SK-N-SH (cell line): ENCODE data around the gene CAMK4. TPM values are rescaled to one million over a fixed set of nuclear protein-coding genes. Genes with fewer than 3 reads are reported as not detected.

Source experiments
- ELF1 ChIP-seq: IDR thresholded peaks from 2 replicates; pipeline ENCODE4 v1.4.0; 2012
- EZH2phosphoT487 ChIP-seq: fragments of 200-600 bp; sonication (generic); IDR thresholded peaks from 2 replicates; pipeline ENCODE4 v1.6.1; 2017; ENCODE audit warnings: low read depth, mixed run types, mild to moderate bottlenecking, antibody characterized with exemption, moderate library complexity, borderline replicate concordance
- FOXM1 ChIP-seq: IDR thresholded peaks from 2 replicates; pipeline ENCODE4 v1.4.0; 2012; ENCODE audit warnings: low read depth, mild to moderate bottlenecking
- GABPA ChIP-seq: IDR thresholded peaks from 2 replicates; pipeline ENCODE4 v1.4.0; 2012; ENCODE audit warnings: low read depth, mild to moderate bottlenecking
- GATA2 ChIP-seq: sonication (generic); formaldehyde crosslinking; IDR thresholded peaks from 2 replicates; pipeline ENCODE4 v1.5.0; 2020; ENCODE audit warnings: mild to moderate bottlenecking, missing genetic modification reagents
- IRF3 ChIP-seq: fragments of 150-350 bp; IDR thresholded peaks from 2 replicates; pipeline ENCODE4 v1.6.1; 2016; ENCODE audit warnings: mild to moderate bottlenecking, low read depth, low read length
- JUND ChIP-seq: IDR thresholded peaks from 2 replicates; pipeline ENCODE4 v1.4.0; 2012
- MAX ChIP-seq: IDR thresholded peaks from 2 replicates; pipeline ENCODE4 v1.4.0; 2012; ENCODE audit warnings: low read depth
- MEF2A ChIP-seq: IDR thresholded peaks from 2 replicates; pipeline ENCODE4 v1.4.0; 2012; ENCODE audit warnings: low read depth, borderline replicate concordance
- PBX3 ChIP-seq: IDR thresholded peaks from 2 replicates; pipeline ENCODE4; 2012
- POLR2AphosphoS5 ChIP-seq: IDR thresholded peaks from 2 replicates; pipeline ENCODE4 v1.6.1; 2012; ENCODE audit warnings: low read depth, low read length
- RAD21 ChIP-seq: IDR thresholded peaks from 2 replicates; pipeline ENCODE4 v1.6.1; 2012; ENCODE audit warnings: mild to moderate bottlenecking, low read length
- RCOR1 ChIP-seq: fragments of 150-350 bp; IDR thresholded peaks from 2 replicates; pipeline ENCODE4 v1.6.1; 2017; ENCODE audit warnings: antibody characterized with exemption, low read length
- REST ChIP-seq: IDR thresholded peaks from 2 replicates; pipeline ENCODE4 v1.6.1; 2012; ENCODE audit warnings: mild to moderate bottlenecking, low read depth, low read length, moderate library complexity
- RFX5 ChIP-seq: IDR thresholded peaks from 2 replicates; pipeline ENCODE4 v1.6.1; 2012; ENCODE audit warnings: mild to moderate bottlenecking, improper control_type of control experiment, low read length
- RXRA ChIP-seq: IDR thresholded peaks from 2 replicates; pipeline ENCODE4 v1.4.0; 2012; ENCODE audit warnings: low read depth, mild to moderate bottlenecking, borderline replicate concordance
- SIN3A ChIP-seq: IDR thresholded peaks from 2 replicates; pipeline ENCODE4 v1.6.1; 2012; ENCODE audit warnings: low read depth, mild to moderate bottlenecking, low read length, moderate library complexity, borderline replicate concordance
- TAF1 ChIP-seq: IDR thresholded peaks from 2 replicates; pipeline ENCODE4 v1.6.1; 2012; ENCODE audit warnings: low read depth, mild to moderate bottlenecking, low read length, moderate library complexity, borderline replicate concordance
- TCF12 ChIP-seq: IDR thresholded peaks from 2 replicates; pipeline ENCODE4 v1.4.0; 2012
- TEAD4 ChIP-seq: IDR thresholded peaks from 2 replicates; pipeline ENCODE4 v1.4.0; 2012; ENCODE audit warnings: mild to moderate bottlenecking, borderline replicate concordance; ENCODE audit not compliant: insufficient read depth
- USF2 ChIP-seq: fragments of 150-350 bp; IDR thresholded peaks from 2 replicates; pipeline ENCODE4 v1.6.1; 2017; ENCODE audit warnings: antibody characterized with exemption, low read length, low read depth, borderline replicate concordance
- YY1 ChIP-seq: IDR thresholded peaks from 2 replicates; pipeline ENCODE4 v1.4.0; 2012; ENCODE audit warnings: low read depth, mild to moderate bottlenecking
- polyA plus RNA-seq, 3 experiments: library from polyadenylated mRNA; depleted of rRNA; stranded (reverse); fragments of >200 nt; gene quantifications; 2 replicates each; pipeline ENCODE4 v1.2.3, GENCODE V29; 2012

The CAMK4 gene
- polyA plus RNA-seq, 1 of the 3 experiments (the other 2 are of a cell fraction) = 4.1 TPM

GRCh38 chr5:111454198-111454622 is 230.0 kb downstream of the CAMK4 start (continued):
- TF ChIP-seq REST (no peak), TEAD4 (peak; percentile 75; the same call in 1 of the 2 replicates), ELF1 (no peak), YY1 (no peak), RCOR1 (peak; percentile 91), USF2 (no peak), GABPA (no peak), POLR2AphosphoS5 (peak; percentile 72; the same call in 1 of the 2 replicates), GATA2 (no peak; the same call in 1 of the 2 replicates), RAD21 (peak; percentile 28; the same call in 1 of the 2 replicates), RXRA (0 out of 2 replicates have a peak, but pooled peaks have one; percentile 36), TAF1 (no peak), FOXM1 (peak; percentile 65; the same call in 1 of the 2 replicates), MAX (0 out of 2 replicates have a peak, but pooled peaks have one; percentile 8), MEF2A (peak; percentile 80), IRF3 (no peak), RFX5 (no peak), TCF12 (peak; percentile 88), JUND (peak; percentile 59), SIN3A (no peak), PBX3 (peak; percentile 79), EZH2phosphoT487 (no peak)
- TF ChIP-seq, all 33 proteins: peak for 15
